HG03342 (cell line): ENCODE measurements around the gene PRR15L.

Source experiments
- ATAC-seq: cut with Tn5 transposase; IDR thresholded peaks from one replicate; pipeline ENCODE4 v1.9.1; 2021; ENCODE audit warnings: mild to moderate bottlenecking, moderate library complexity; ENCODE audit not compliant: unreplicated experiment

PRR15L gene

DNA sequence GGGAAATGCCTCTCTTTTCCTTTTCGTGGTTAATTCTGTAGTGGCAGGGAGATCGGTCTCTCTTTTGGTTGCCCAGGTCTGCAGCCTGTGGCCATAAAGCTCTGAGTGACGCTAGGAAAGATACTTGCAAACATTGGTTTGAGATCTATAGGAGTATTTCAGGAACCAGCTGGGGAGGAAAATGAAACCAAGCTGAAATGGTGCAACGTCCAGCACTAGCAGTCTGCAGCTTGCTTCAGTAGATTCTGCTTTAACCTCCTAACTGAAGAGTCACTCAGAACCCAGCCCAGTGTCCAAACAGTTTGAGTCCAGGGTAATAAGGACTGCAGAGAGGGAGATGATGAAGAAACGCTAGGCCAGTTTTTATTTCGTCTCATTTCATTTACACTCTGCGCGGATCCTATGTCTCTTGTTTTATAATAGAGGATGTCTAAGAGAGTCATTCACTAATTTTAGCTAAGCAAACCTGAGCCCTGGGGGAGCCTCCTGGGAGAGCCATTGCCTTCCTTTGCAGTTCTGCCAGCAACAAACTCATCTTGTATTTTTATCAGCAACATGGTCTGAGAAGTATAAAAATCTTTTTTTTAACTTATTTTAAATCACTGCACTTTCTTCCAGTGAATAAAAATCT is 49.6 kb downstream of the PRR15L start:
- no peak for ATAC-seq

DNA sequence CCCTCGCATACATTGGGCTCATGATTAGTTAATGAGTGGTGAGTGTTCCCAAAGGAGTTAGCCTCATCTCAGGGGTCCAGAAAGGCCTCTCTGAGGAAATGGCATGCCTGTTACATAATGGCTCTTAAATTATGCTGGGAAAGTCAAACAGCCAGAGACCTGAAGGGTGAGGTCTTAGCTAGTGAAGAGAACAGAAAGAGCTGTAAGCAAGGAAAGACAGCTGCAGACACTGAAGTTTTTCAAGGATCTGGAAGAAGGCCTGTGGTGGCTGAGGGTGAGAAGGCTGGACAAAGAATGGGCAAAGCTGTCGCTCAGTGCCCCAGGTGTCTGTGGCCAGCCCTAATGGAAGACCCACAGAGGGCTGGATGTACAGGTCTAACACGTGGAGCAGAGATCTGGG is 51.2 kb downstream of the PRR15L start:
- no peak for ATAC-seq

DNA sequence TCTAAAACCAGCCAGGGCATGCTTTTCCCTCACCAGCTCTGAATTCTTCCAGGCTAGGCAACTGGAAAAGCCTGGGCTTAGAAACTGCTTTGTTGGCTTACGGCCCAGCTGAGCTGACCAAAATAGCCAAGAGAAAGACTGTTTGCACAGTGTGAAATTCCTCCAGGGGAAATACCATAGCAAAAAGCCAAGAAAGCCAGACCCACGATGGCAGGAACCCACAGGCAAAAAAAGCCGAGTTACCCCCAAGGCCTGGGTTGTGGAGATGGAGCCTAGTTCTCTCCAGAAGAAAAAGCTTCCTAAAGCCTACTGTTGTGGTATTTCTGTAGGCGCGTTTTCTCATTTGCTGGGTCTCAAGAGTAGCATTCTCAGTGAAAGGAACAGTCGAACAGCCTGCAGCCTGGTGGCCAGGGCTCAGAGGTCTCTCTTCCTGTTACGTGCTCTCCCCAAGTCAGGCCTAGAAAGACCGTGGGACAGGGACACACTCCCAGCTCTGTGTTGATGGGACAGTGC is 52.4 kb downstream of the PRR15L start:
- ATAC-seq: no peak

DNA sequence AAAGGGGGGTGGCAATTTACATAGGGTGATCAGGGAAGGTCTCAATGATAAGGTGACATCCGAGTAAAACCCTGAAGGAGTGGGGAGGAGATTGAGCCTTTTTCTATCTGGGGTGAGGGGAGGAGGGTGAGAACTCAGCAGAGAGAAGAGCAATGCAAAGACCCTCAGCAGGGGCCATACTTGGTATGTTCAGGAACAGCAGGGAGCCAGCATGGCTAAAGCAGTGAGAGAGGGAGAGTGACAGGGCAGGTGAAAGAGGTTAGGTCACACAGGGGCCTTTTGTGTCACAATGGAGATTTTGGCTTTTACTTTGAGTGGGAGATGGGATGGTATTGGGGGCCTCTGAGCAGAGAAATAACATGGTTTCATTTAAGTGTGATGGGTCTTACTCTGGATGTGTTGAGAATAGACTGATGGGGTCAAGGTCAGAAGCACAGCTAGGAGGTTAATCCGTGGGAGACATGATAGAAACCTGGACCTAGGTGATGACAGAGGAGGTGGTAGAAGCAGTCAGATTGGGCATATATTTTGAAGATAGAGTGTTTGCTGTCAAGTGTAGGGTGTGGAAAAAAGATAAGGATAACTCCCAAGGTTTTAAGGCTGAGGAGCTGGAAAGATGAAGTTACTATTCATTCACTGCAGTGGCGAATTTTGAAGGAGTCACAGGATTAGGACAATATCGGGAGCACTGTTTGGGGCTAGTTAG is 55.5 kb downstream of the PRR15L start:
- no peak for ATAC-seq
